Muscle layer of duodenum (tissue), 2 donors: ENCODE data around the gene HAL.

Experiments used
- H3K27ac ChIP-seq: one replicate; pipeline ENCODE4 v1.7.0; 2013; ENCODE audit warnings: mild to moderate bottlenecking, low read length
- H3K27me3 ChIP-seq: one replicate; pipeline ENCODE4 v1.7.0; 2013; ENCODE audit warnings: low read depth, mild to moderate bottlenecking, control low read depth, low read length
- H3K36me3 ChIP-seq, 2 donors: one replicate each; pipeline ENCODE4 v1.7.0; 2013; ENCODE audit warnings: low read length in 2 of 2, control low read depth in 1 of 2, mild to moderate bottlenecking in 1 of 2; ENCODE audit not compliant: insufficient read depth in 2 of 2, control insufficient read depth in 1 of 2
- H3K4me1 ChIP-seq, 2 donors: one replicate each; pipeline ENCODE4 v1.7.0; 2013; ENCODE audit warnings: low read length in 2 of 2, mild to moderate bottlenecking in 2 of 2, control low read depth in 1 of 2, moderate library complexity in 1 of 2; ENCODE audit not compliant: insufficient read depth in 2 of 2, control insufficient read depth in 1 of 2
- H3K4me3 ChIP-seq, 2 donors: one replicate each; pipeline ENCODE4 v1.7.0; 2013; ENCODE audit warnings: low read length in 2 of 2, low read depth in 1 of 2, mild to moderate bottlenecking in 1 of 2
- H3K9me3 ChIP-seq, 2 donors: one replicate each; pipeline ENCODE4 v1.7.0; 2013; ENCODE audit warnings: low read length in 2 of 2, control low read depth in 1 of 2, mild to moderate bottlenecking in 1 of 2; ENCODE audit not compliant: control insufficient read depth in 1 of 2
- donor health status: healthy.

The HAL gene

GRCh38 chr12:96000858-96001257 is 4.7 kb upstream of the HAL start:
- no peaks in the 10 kb centered on the region for H3K4me1 ChIP-seq
- H3K36me3 ChIP-seq, result peaks cover 31 to 38% of the 10 kb centered on the region in 2 donors
- H3K4me3 ChIP-seq, result no peak overlapping the region
- H3K9me3 ChIP-seq, result no peaks in the 10 kb centered on the region
- H3K27ac ChIP-seq, result no peak overlapping the region
- H3K27me3 ChIP-seq, result no peaks in the 10 kb centered on the region

- peaks cover 21 to 24% of the 10 kb centered on the region in 2 donors for H3K36me3 ChIP-seq
- H3K4me1 ChIP-seq, result no peaks in the 10 kb centered on the region
- H3K27ac ChIP-seq, result no peak overlapping the region
- no peaks in the 10 kb centered on the region for H3K9me3 ChIP-seq
- H3K27me3 ChIP-seq, result no peaks in the 10 kb centered on the region
- H3K4me3 ChIP-seq, result no peak overlapping the region
These were observed 3.3 kb upstream of the HAL start for GRCh38 chr12:95999484-95999883.

- no peak overlapping the region for H3K4me3 ChIP-seq
- no peaks in the 10 kb centered on the region for H3K4me1 ChIP-seq
- H3K36me3 ChIP-seq, result peaks cover 18 to 20% of the 10 kb centered on the region in 2 donors
- no peaks in the 10 kb centered on the region for H3K27me3 ChIP-seq
- no peak overlapping the region for H3K27ac ChIP-seq
- no peaks in the 10 kb centered on the region for H3K9me3 ChIP-seq
These were observed 2.6 kb upstream of the HAL start for GRCh38 chr12:95998611-95999286.

GRCh38 chr12:95997911-95998510 is 1.9 kb upstream of the HAL start:
- Histone ChIP-seq H3K27me3 (no peaks in the 10 kb centered on the region), H3K36me3 (peaks cover 18 to 20% of the 10 kb centered on the region in 2 donors), H3K4me3 (no peak overlapping the region), H3K4me1 (no peaks in the 10 kb centered on the region), H3K9me3 (no peaks in the 10 kb centered on the region), H3K27ac (no peak overlapping the region)

- H3K4me3 ChIP-seq, result no peak overlapping the region
- no peaks in the 10 kb centered on the region for H3K9me3 ChIP-seq
- H3K4me1 ChIP-seq, result no peaks in the 10 kb centered on the region
- no peak overlapping the region for H3K27ac ChIP-seq
- H3K36me3 ChIP-seq, result peaks cover 11 to 14% of the 10 kb centered on the region in 2 donors
- no peaks in the 10 kb centered on the region for H3K27me3 ChIP-seq
These were observed 1.1 kb upstream of the HAL start for GRCh38 chr12:95997276-95997675.

- H3K27me3 ChIP-seq, result no peaks in the 10 kb centered on the region
- H3K27ac ChIP-seq, result no peak overlapping the region
These were observed 709 bp downstream of the HAL start for GRCh38 chr12:95995238-95996031.

GRCh38 chr12:95994476-95994875 is 1.7 kb downstream of the HAL start:
- Histone ChIP-seq H3K4me1 (no peaks in the 10 kb centered on the region), H3K36me3 (peaks cover 0 to 2% of the 10 kb centered on the region in 2 donors), H3K27ac (no peak overlapping the region), H3K4me3 (no peak overlapping the region), H3K27me3 (no peaks in the 10 kb centered on the region), H3K9me3 (no peaks in the 10 kb centered on the region)

More at GRCh38 chr12:95995238-95996031, 709 bp downstream of the HAL start:
- no peaks in the 10 kb centered on the region for H3K9me3 ChIP-seq
- no peaks in the 10 kb centered on the region for H3K4me1 ChIP-seq
- peaks cover 0 to 7% of the 10 kb centered on the region in 2 donors for H3K36me3 ChIP-seq
- H3K4me3 ChIP-seq, result no peak overlapping the region

GRCh38 chr12:95993907-95994306 is 2.2 kb downstream of the HAL start:
- Histone ChIP-seq H3K4me1 (no peaks in the 10 kb centered on the region), H3K27ac (no peak overlapping the region), H3K4me3 (no peak overlapping the region)

GRCh38 chr12:95990136-95990535 is 6.0 kb downstream of the HAL start:
- no peak overlapping the region for H3K27ac ChIP-seq
- no peaks in the 10 kb centered on the region for H3K4me1 ChIP-seq
- H3K27me3 ChIP-seq, result no peaks in the 10 kb centered on the region
- H3K9me3 ChIP-seq, result no peaks in the 10 kb centered on the region
- H3K4me3 ChIP-seq, result no peak overlapping the region
- no peaks in the 10 kb centered on the region for H3K36me3 ChIP-seq

More at GRCh38 chr12:95993907-95994306, 2.2 kb downstream of the HAL start:
- no peaks in the 10 kb centered on the region for H3K9me3 ChIP-seq
- H3K36me3 ChIP-seq, result no peaks in the 10 kb centered on the region
- no peaks in the 10 kb centered on the region for H3K27me3 ChIP-seq

- Histone ChIP-seq H3K4me3 (no peak overlapping the region), H3K9me3 (no peaks in the 10 kb centered on the region), H3K4me1 (no peaks in the 10 kb centered on the region), H3K27ac (no peak overlapping the region), H3K36me3 (no peaks in the 10 kb centered on the region), H3K27me3 (no peaks in the 10 kb centered on the region)
These were observed 6.5 kb downstream of the HAL start for GRCh38 chr12:95989504-95990123.
